ENCODE data around the gene CELF1.

CELF1 gene

GRCh38 chr11:47571895-47572294 lies 19.0 kb upstream of the CELF1 start:
- no peaks in the 10 kb centered on the region for H3K27me3 ChIP-seq
- peaks cover 50% of the 10 kb centered on the region for H3K36me3 ChIP-seq
- H3K4me3 ChIP-seq (ENCODE audit: low read depth in 1 of 2, low read length in 1 of 2): no peak overlapping the region
- H3K4me1 ChIP-seq (ENCODE audit: control insufficient read depth in 1 of 2, insufficient read depth in 1 of 2, low read depth in 1 of 2, low read length in 1 of 2): peaks cover 0 to 6% of the 10 kb centered on the region in 2 experiments
- no peaks in the 10 kb centered on the region for H3K9me3 ChIP-seq
- no peak overlapping the region for H3K27ac ChIP-seq
- no peak for TF ChIP-seq CTCF (IDR thresholded peaks at IDR 0.05)

- Histone ChIP-seq H3K36me3 (peaks cover 46% of the 10 kb centered on the region), H3K4me3 (ENCODE audit: low read depth in 1 of 2, low read length in 1 of 2) (no peak overlapping the region), H3K27me3 (no peaks in the 10 kb centered on the region), H3K9me3 (no peaks in the 10 kb centered on the region), H3K27ac (no peak overlapping the region), H3K4me1 (ENCODE audit: control insufficient read depth in 1 of 2, insufficient read depth in 1 of 2, low read depth in 1 of 2, low read length in 1 of 2) (peaks cover 3 to 6% of the 10 kb centered on the region in 2 experiments)
- TF ChIP-seq CTCF (IDR thresholded peaks at IDR 0.05): no peak
These were observed 18.4 kb upstream of the CELF1 start for GRCh38 chr11:47571357-47571729.

- TF ChIP-seq CTCF (IDR thresholded peaks at IDR 0.05): no peak
- Histone ChIP-seq H3K4me1 (ENCODE audit: control insufficient read depth in 1 of 2, insufficient read depth in 1 of 2, low read depth in 1 of 2, low read length in 1 of 2) (peaks cover 8 to 11% of the 10 kb centered on the region in 2 experiments), H3K27ac (no peak overlapping the region), H3K9me3 (no peaks in the 10 kb centered on the region), H3K27me3 (no peaks in the 10 kb centered on the region), H3K4me3 (ENCODE audit: low read depth in 1 of 2, low read length in 1 of 2) (no peak overlapping the region), H3K36me3 (peaks cover 46% of the 10 kb centered on the region)
These were observed 17.9 kb upstream of the CELF1 start for GRCh38 chr11:47570651-47571356.

- peaks cover 36% of the 10 kb centered on the region for H3K36me3 ChIP-seq
- peaks cover 15 to 21% of the 10 kb centered on the region in 2 experiments for H3K4me1 ChIP-seq (ENCODE audit: control insufficient read depth in 1 of 2, insufficient read depth in 1 of 2, low read depth in 1 of 2, low read length in 1 of 2)
- no peak overlapping the region for H3K4me3 ChIP-seq (ENCODE audit: low read depth in 1 of 2, low read length in 1 of 2)
- H3K27me3 ChIP-seq: no peaks in the 10 kb centered on the region
- TF ChIP-seq CTCF (IDR thresholded peaks at IDR 0.05): no peak
- no peak overlapping the region for H3K27ac ChIP-seq
- no peaks in the 10 kb centered on the region for H3K9me3 ChIP-seq
These were observed 16.7 kb upstream of the CELF1 start for GRCh38 chr11:47569646-47570045.

GRCh38 chr11:47566149-47566698 lies 13.3 kb upstream of the CELF1 start:
- Histone ChIP-seq H3K27ac (peak overlapping the region; percentile 65), H3K4me1 (ENCODE audit: control insufficient read depth in 1 of 2, insufficient read depth in 1 of 2, low read depth in 1 of 2, low read length in 1 of 2) (peaks cover 15 to 21% of the 10 kb centered on the region in 2 experiments), H3K9me3 (no peaks in the 10 kb centered on the region), H3K36me3 (peaks cover 2% of the 10 kb centered on the region), H3K4me3 (ENCODE audit: low read depth in 1 of 2, low read length in 1 of 2) (peak overlapping the region; percentile 79 to 86), H3K27me3 (no peaks in the 10 kb centered on the region)
- no peak for TF ChIP-seq CTCF (IDR thresholded peaks at IDR 0.05)
